ENCODE data around the gene WDR45B.

GRCh38 chr17:82653651-82654528 is 5.6 kb upstream of the WDR45B start:
- TF ChIP-seq REST (IDR thresholded peaks at IDR 0.05; ENCODE audit: low read depth, low read length) (no peak), CTCF (IDR thresholded peaks at IDR 0.05) (no peak), GABPA (IDR thresholded peaks at IDR 0.05; ENCODE audit: low read depth) (no peak), TCF12 (IDR thresholded peaks at IDR 0.05) (no peak), SMC3 (IDR thresholded peaks at IDR 0.05; ENCODE audit: low read depth, low read length) (no peak), EP300 (IDR thresholded peaks at IDR 0.05; ENCODE audit: borderline replicate concordance in 1 of 2, low read depth in 1 of 2, low read length in 1 of 2) (no peak), EZH2phosphoT487 (IDR thresholded peaks at IDR 0.05; ENCODE audit: borderline replicate concordance, low read depth) (no peak), CHD2 (IDR thresholded peaks at IDR 0.05; ENCODE audit: low read length, partially characterized antibody) (no peak), TEAD4 (IDR thresholded peaks at IDR 0.05; ENCODE audit: borderline replicate concordance, insufficient read depth) (no peak), FOXJ3 (CRISPR knock-in tag; IDR thresholded peaks at IDR 0.05) (no peak), TAF1 (IDR thresholded peaks at IDR 0.05; ENCODE audit: borderline replicate concordance, low read depth, low read length) (no peak)

All from SK-N-SH (cell line).